Thyroid gland (tissue), 4 donors: ENCODE measurements around the gene DNAJB6. TPM values are rescaled to one million over a fixed set of nuclear protein-coding genes. Genes with fewer than 3 reads are reported as not detected.

Source experiments
- DNase-seq, 2 donors: peaks; one replicate each; pipeline ENCODE4 v3.0.0-alpha.2; 2019
- H3K27ac ChIP-seq, 3 donors: fragments of 200-600 bp; sonication (generic); 1 replicate in 2 of 3; 2 replicates in 1 of 3; pipeline ENCODE4 v1.5.1; 2016 to 2019; ENCODE audit warnings: mild to moderate bottlenecking in 1 of 3, moderate library complexity in 1 of 3
- H3K27me3 ChIP-seq: fragments of 200-600 bp; sonication (generic); one replicate; pipeline ENCODE4 v1.5.1; 2019
- H3K36me3 ChIP-seq, 2 donors: fragments of 200-600 bp; sonication (generic); one replicate each; pipeline ENCODE4 v1.5.1; 2016 to 2019
- H3K4me1 ChIP-seq, 2 donors: fragments of 200-600 bp; sonication (generic); one replicate each; pipeline ENCODE4 v1.5.1; 2017 to 2019
- H3K4me3 ChIP-seq, 3 donors: fragments of 200-600 bp; sonication (generic); replicated peaks in 1 of 3; 1 replicate in 2 of 3; 2 replicates in 1 of 3; pipeline ENCODE4 v1.5.1; 2016; ENCODE audit warnings: mild to moderate bottlenecking in 1 of 3
- H3K9me3 ChIP-seq: fragments of 200-600 bp; sonication (generic); one replicate; pipeline ENCODE4 v1.5.1; 2017
- POLR2A ChIP-seq, 2 donors: fragments of 450-650 bp; IDR thresholded peaks; one replicate each; pipeline ENCODE4 v1.6.1; 2017; ENCODE audit warnings: antibody characterized with exemption in 2 of 2, mild to moderate bottlenecking in 2 of 2, moderate library complexity in 1 of 2
- WGBS, 2 donors: methylation state at CpG; one replicate each; pipeline ENCODE4 v1.1.5; 2017; 5-methylcytosine and 5-hydroxymethylcytosine counted together
- intact Hi-C: fragments of 100-400 bp; cut with DNase I; formaldehyde crosslinking; loops from one replicate; pipeline ENCODE4 v1.15.1; 2023
- total RNA-seq, 4 donors: library from RNA; depleted of rRNA; stranded (reverse); fragments of >200 nt; gene quantifications; one replicate each; pipeline ENCODE4 v1.2.3, GENCODE V29; 2016
- TF ChIP-seq, protein P1 (sequence below), 6 experiments: fragments of 200-600 bp in 3 of 6; fragments of 450-650 bp in 3 of 6; sonication (generic) in 3 of 6; IDR thresholded peaks; one replicate each; pipeline ENCODE4 v1.5.1; 2016 to 2019; ENCODE audit warnings: antibody characterized with exemption in 6 of 6, mild to moderate bottlenecking in 2 of 6, inconsistent platforms in 1 of 6, moderate library complexity in 1 of 6

The DNAJB6 gene
- total RNA-seq, 4 donors from 2014 or later: 80.7 to 92.7 (median 91.1) TPM

DNA sequence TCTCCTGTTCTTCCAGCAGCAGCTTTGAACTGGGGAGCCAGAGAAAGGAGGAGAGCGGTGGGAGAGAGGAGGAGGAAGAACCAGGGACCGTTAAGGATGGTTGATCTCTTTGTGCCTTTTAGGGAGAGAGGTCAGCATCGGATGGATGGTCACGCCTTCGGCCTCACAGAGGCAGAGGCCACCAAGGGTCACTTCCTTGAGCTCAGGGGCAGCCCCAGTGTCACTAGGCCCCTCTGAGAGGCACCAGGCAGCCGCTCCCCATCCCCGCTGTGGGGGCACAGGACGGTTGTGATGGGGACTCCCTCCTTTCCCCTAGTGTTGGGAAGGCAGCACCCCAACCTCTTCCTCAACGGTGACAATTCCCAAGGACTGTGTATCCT, 121.4 kb downstream of the DNAJB6 start:
- Histone ChIP-seq H3K9me3 (no peaks in the 10 kb centered on the region), H3K27ac (no peak overlapping the region), H3K36me3 (no peaks in the 10 kb centered on the region), H3K4me3 (no peak overlapping the region), H3K4me1 (no peaks in the 10 kb centered on the region), H3K27me3 (no peaks in the 10 kb centered on the region)
- WGBS, 2 donors: 76 to 77% methylated on average over 8 to 9 of the region's 9 CpGs
- intact Hi-C loops: no loop called here
- TF ChIP-seq POLR2A (IDR thresholded peaks at IDR 0.05): no peak
- TF ChIP-seq, protein P1, sequence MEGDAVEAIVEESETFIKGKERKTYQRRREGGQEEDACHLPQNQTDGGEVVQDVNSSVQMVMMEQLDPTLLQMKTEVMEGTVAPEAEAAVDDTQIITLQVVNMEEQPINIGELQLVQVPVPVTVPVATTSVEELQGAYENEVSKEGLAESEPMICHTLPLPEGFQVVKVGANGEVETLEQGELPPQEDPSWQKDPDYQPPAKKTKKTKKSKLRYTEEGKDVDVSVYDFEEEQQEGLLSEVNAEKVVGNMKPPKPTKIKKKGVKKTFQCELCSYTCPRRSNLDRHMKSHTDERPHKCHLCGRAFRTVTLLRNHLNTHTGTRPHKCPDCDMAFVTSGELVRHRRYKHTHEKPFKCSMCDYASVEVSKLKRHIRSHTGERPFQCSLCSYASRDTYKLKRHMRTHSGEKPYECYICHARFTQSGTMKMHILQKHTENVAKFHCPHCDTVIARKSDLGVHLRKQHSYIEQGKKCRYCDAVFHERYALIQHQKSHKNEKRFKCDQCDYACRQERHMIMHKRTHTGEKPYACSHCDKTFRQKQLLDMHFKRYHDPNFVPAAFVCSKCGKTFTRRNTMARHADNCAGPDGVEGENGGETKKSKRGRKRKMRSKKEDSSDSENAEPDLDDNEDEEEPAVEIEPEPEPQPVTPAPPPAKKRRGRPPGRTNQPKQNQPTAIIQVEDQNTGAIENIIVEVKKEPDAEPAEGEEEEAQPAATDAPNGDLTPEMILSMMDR (IDR thresholded peaks at IDR 0.05): no peak
- DNase-seq: no peak

DNA sequence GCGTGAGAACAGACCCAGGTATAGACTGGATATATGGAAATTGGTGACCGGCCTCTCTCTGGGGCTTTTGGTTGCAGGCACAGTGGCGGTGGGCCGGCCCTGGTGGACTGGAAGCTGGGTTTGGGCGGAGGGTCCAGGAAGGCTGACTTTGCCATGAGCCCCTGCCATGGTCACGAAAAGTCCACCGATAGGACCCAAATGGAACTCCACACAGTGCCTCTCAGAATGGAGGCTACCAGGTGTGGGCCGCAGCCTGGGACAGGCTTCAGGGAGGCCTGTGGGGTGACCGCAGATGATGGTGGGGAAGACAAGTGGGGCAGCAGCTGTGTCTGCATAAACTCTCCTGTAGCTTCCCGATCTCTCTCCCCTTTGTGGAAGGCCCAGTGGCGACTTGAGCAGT, 123.2 kb downstream of the DNAJB6 start:
- no peak for DNase-seq
- H3K4me1 ChIP-seq: no peaks in the 10 kb centered on the region
- H3K27ac ChIP-seq: no peak overlapping the region
- intact Hi-C loops: no loop called here
- TF ChIP-seq, protein P1 (IDR thresholded peaks at IDR 0.05): no peak
- WGBS, 2 donors: 89 to 94% methylated on average over 10 to 11 of the region's 11 CpGs
- no peaks in the 10 kb centered on the region for H3K9me3 ChIP-seq
- no peaks in the 10 kb centered on the region for H3K27me3 ChIP-seq
- no peak overlapping the region for H3K4me3 ChIP-seq
- H3K36me3 ChIP-seq: no peaks in the 10 kb centered on the region

DNA sequence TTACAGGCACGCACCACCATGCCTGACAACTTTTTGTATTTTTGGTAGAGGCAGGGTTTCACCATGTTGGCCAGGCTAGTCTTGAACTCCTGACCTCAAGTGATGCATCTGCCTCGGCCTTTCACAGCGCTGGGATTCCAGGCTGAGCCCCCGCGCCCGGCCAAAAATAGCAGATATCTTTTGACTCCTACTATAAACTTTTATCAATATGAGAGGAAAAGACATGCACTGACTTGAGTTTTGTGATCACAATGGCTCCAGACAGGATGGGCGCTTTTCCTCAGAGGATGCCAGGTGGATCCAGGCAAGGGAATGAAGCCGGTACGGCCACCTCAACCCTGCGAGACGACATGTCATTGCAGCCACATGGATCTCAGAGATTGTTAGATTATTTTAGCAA, 123.9 kb downstream of the DNAJB6 start:
- H3K4me1 ChIP-seq: no peaks in the 10 kb centered on the region
- H3K36me3 ChIP-seq: no peaks in the 10 kb centered on the region
- no peak for TF ChIP-seq POLR2A (IDR thresholded peaks at IDR 0.05)
- 82% methylated on average over 11 of the region's 11 CpGs for WGBS, 2 donors
- H3K27me3 ChIP-seq: no peaks in the 10 kb centered on the region
- H3K27ac ChIP-seq: no peak overlapping the region
- intact Hi-C loops: no loop called here
- no peaks in the 10 kb centered on the region for H3K9me3 ChIP-seq
- no peak for DNase-seq
- no peak overlapping the region for H3K4me3 ChIP-seq

DNA sequence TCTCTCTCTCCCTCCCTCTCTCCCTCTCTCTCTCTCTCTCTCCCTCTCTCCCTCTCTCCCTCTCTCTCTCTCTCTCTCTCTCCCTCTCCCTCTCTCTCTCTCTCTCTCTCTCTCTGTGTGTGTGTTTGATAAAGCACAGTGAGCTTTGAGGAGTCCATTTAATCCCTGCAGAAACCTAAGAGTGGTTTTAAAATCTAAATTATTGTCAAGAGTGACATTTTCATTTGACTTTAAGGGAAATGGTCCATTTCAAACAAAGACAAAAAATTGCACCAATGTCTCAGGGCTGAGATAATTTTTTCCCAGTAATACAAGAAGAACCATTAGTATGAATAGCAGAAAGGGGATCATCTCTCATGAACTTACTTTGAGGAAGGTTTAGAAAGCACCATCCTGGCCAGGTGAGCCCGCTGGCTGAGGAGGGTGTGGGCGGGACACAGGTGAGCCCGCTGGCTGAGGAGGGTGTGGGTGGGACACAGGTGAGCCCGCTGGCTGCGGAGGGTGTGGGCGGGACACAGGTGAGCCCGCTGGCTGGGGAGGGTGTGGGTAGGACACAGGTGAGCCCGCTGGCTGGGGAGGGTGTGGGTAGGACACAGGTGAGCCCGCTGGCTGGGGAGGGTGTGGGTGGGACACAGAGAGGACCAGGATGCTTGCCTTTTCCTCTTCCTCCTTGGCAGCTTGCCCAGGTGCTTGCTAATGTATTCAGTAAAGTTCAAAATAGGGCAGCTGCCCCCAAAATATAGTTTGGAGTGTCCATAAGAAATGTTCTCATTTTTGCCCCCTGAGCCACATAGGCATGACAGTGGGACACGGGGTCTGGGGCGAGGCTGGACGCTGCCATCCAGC, 125.0 kb downstream of the DNAJB6 start:
- H3K9me3 ChIP-seq: no peaks in the 10 kb centered on the region
- H3K4me3 ChIP-seq: no peak overlapping the region
- no peaks in the 10 kb centered on the region for H3K27me3 ChIP-seq
- no peak overlapping the region for H3K27ac ChIP-seq
- no peaks in the 10 kb centered on the region for H3K36me3 ChIP-seq
- DNase-seq: no peak
- intact Hi-C loops: no loop called here
- TF ChIP-seq, protein P1 (IDR thresholded peaks at IDR 0.05): no peak
- no peak for TF ChIP-seq POLR2A (IDR thresholded peaks at IDR 0.05)
- 41 to 60% methylated on average over 9 to 12 of the region's 12 CpGs for WGBS, 2 donors
- no peaks in the 10 kb centered on the region for H3K4me1 ChIP-seq

DNA sequence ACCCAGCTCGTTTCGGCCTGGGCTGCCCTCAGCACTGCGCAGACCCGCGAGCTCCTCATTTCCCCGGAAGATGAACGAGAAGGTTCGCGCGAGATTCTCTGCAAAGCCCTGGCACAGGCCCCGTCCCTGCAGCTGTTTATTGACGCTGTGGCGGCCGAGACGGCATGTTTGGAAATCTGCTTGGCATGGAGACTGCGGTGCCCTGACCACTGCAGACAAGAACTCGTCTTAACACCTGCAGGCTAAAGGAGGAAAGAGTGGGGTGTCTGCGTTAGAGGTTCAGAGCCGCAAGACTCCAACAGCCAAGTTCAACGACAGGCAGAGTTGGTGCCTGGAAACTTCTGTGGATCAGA, 125.6 kb downstream of the DNAJB6 start:
- no peak overlapping the region for H3K4me3 ChIP-seq
- H3K9me3 ChIP-seq: no peaks in the 10 kb centered on the region
- no peak for DNase-seq
- no peaks in the 10 kb centered on the region for H3K36me3 ChIP-seq
- H3K4me1 ChIP-seq: no peaks in the 10 kb centered on the region
- H3K27me3 ChIP-seq: no peaks in the 10 kb centered on the region
- 77 to 89% methylated on average over 10 to 20 of the region's 20 CpGs for WGBS, 2 donors
- no peak for TF ChIP-seq POLR2A (IDR thresholded peaks at IDR 0.05)
- intact Hi-C loops: no loop called here
- no peak overlapping the region for H3K27ac ChIP-seq

DNA sequence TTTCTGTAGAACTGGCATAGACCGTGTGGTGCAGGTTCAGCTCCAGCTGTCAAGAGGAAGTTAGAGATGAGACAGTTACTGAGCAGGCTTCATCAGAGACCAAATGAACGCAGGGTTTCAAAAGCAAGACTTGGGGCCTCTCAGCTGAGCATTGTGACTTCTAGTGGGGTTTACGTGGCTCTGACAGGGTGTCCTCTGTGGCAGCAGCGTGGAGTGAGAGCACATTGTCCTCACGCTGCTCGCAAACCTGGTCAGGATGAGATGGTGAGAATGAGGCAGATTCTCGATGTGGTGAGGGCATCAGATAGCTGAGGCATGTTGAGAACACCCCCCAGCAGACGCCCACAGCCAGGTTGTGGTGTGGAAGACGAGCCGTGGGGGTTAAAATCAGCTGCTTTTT, 126.0 kb downstream of the DNAJB6 start:
- intact Hi-C loops: no loop called here
- WGBS, 2 donors: 73 to 75% methylated on average over 10 of the region's 10 CpGs
- H3K27me3 ChIP-seq: no peaks in the 10 kb centered on the region

More for the DNA sequence above, 126.0 kb downstream of the DNAJB6 start:
- Histone ChIP-seq H3K36me3 (no peaks in the 10 kb centered on the region), H3K27ac (no peak overlapping the region), H3K9me3 (no peaks in the 10 kb centered on the region), H3K4me3 (no peak overlapping the region), H3K4me1 (no peaks in the 10 kb centered on the region)
- TF ChIP-seq, protein P1 (IDR thresholded peaks at IDR 0.05): no peak
- TF ChIP-seq POLR2A (IDR thresholded peaks at IDR 0.05): no peak
- no peak for DNase-seq
